ENCODE data around the gene GRPEL2.

Gene GRPEL2

GRCh38 chr5:149383399-149383798, 38.1 kb downstream of the GRPEL2 start (continued):
- TF ChIP-seq ZBTB49 (tag by site-specific recombination; IDR thresholded peaks at IDR 0.05; ENCODE audit: low read depth), result no peak

GRCh38 chr5:149386166-149386565, 40.9 kb downstream of the GRPEL2 start:
- Histone ChIP-seq H3K4me1 (ENCODE audit: control insufficient read depth, insufficient read depth, low read length) (no peaks in the 10 kb centered on the region), H3K4me3 (ENCODE audit: low read depth, low read length) (no peak overlapping the region), H3K36me3 (ENCODE audit: control insufficient read depth in 2 of 2, insufficient read depth in 1 of 2, low read length in 2 of 2) (no peaks in the 10 kb centered on the region), H3K27ac (ENCODE audit: extremely low read depth, low read depth, low read length) (no peak overlapping the region), H3K9me3 (ENCODE audit: control insufficient read depth, insufficient read depth, low read depth, low read length) (no peaks in the 10 kb centered on the region)
- POLR2A ChIA-PET, result interaction anchor here (0.7 kb wide), 1 partner anchor 72 kb away, joined by 3 read pairs; no protein-coding TSS in a partner anchor
- TF ChIP-seq KLF10 (tag by site-specific recombination; IDR thresholded peaks at IDR 0.05) (no peak), ZNF174 (tag by site-specific recombination; IDR thresholded peaks at IDR 0.05) (no peak), ZNF600 (tag by site-specific recombination; IDR thresholded peaks at IDR 0.05) (no peak), ZNF280D (tag by site-specific recombination; IDR thresholded peaks at IDR 0.05) (no peak)
- CTCF ChIA-PET, result interaction anchor here (0.6 to 11.8 kb wide), 6 partner anchors 9 to 189 kb away, joined by 3 to 205 read pairs (median 4); partner anchors contain the start of gene PCYOX1L

- Histone ChIP-seq H3K36me3 (ENCODE audit: control insufficient read depth in 2 of 2, insufficient read depth in 1 of 2, low read length in 2 of 2) (no peaks in the 10 kb centered on the region), H3K4me3 (ENCODE audit: low read depth, low read length) (no peak overlapping the region), H3K9me3 (ENCODE audit: control insufficient read depth, insufficient read depth, low read depth, low read length) (no peaks in the 10 kb centered on the region), H3K4me1 (ENCODE audit: control insufficient read depth, insufficient read depth, low read length) (no peaks in the 10 kb centered on the region), H3K27ac (ENCODE audit: extremely low read depth, low read depth, low read length) (no peak overlapping the region)
- no peak for TF ChIP-seq ZNF354C (tag by site-specific recombination; IDR thresholded peaks at IDR 0.05; ENCODE audit: borderline replicate concordance, low read depth)
- TF ChIP-seq ZBTB1 (tag by site-specific recombination; IDR thresholded peaks at IDR 0.05), result no peak
- no peak for TF ChIP-seq ZNF792 (tag by site-specific recombination; IDR thresholded peaks at IDR 0.05)
- TF ChIP-seq ZBTB49 (tag by site-specific recombination; IDR thresholded peaks at IDR 0.05; ENCODE audit: low read depth), result no peak
- no peak for TF ChIP-seq ZNF433 (tag by site-specific recombination; IDR thresholded peaks at IDR 0.05; ENCODE audit: low read depth)
- TF ChIP-seq ZNF488 (tag by site-specific recombination; IDR thresholded peaks at IDR 0.05), result no peak
- no peak for TF ChIP-seq OVOL3 (tag by site-specific recombination; IDR thresholded peaks at IDR 0.05)
- no peak for TF ChIP-seq ZNF830 (tag by site-specific recombination; IDR thresholded peaks at IDR 0.05; ENCODE audit: low read depth)
- no peak for TF ChIP-seq HIC1 (tag by site-specific recombination; IDR thresholded peaks at IDR 0.05)
- no peak for TF ChIP-seq ZBTB10 (tag by site-specific recombination; IDR thresholded peaks at IDR 0.05)
- CTCF ChIA-PET, result interaction anchor here (1.1 to 11.8 kb wide), 3 partner anchors 8 to 45 kb away, joined by 3 to 205 read pairs (median 71); no protein-coding TSS in a partner anchor
- POLR2A ChIA-PET, result no interaction called here
Observed at GRCh38 chr5:149387081-149387631, 41.9 kb downstream of the GRPEL2 start.
